Measurements from ENCODE around the gene SMYD3. TPM values are rescaled to one million over a fixed set of nuclear protein-coding genes. Genes with fewer than 3 reads are reported as not detected.

Gene SMYD3
- total and polyA plus RNA-seq, 9 of the 15 experiments (the other 6 are each of a cell fraction or from before 2014, with no cell fraction given): 128 to 440 (median 197) TPM

GRCh38 chr1:246020211-246020954 lies 486.7 kb downstream of the SMYD3 start (continued):
- 0 out of 2 replicates have a peak, but pooled peaks have one; percentile 11 for TF ChIP-seq ATF3 (IDR thresholded peaks at IDR 0.05)
- TF ChIP-seq ATF3 (CRISPR knock-in tag; conservative IDR thresholded peaks at IDR 0.05): no peak
- no peak for TF ChIP-seq SAFB (IDR thresholded peaks at IDR 0.05; ENCODE audit: borderline replicate concordance, low read depth, low read length)
- TF ChIP-seq FOXM1 (IDR thresholded peaks at IDR 0.05; ENCODE audit: low read depth): no peak
- TF ChIP-seq FOXM1 (CRISPR knock-in tag; IDR thresholded peaks at IDR 0.05; ENCODE audit: low read depth): no peak
- TF ChIP-seq ZBTB8A (IDR thresholded peaks at IDR 0.05; ENCODE audit: partially characterized antibody): no peak
- TF ChIP-seq KAT7 (CRISPR knock-in tag; IDR thresholded peaks at IDR 0.05; ENCODE audit: borderline replicate concordance): no peak
- TF ChIP-seq MAFG (tag; conservative IDR thresholded peaks at IDR 0.05): no peak

GRCh38 chr1:246018146-246018545 lies 488.9 kb downstream of the SMYD3 start:
- no peaks in the 10 kb centered on the region for H3K9me1 ChIP-seq (ENCODE audit: control insufficient read depth, insufficient read depth, low read length)
- FAIRE-seq: no peak
- TF ChIP-seq MAX (CRISPR knock-in tag; IDR thresholded peaks at IDR 0.05) (no peak), CBX8 (IDR thresholded peaks at IDR 0.05; ENCODE audit: borderline replicate concordance, extremely low read depth, low read depth, low read length, poor library complexity, severe bottlenecking) (no peak), TCF7L2 (IDR thresholded peaks at IDR 0.05; ENCODE audit: low read depth, low read length) (no peak)

More at GRCh38 chr1:246018146-246018545, 488.9 kb downstream of the SMYD3 start:
- H2AFZ ChIP-seq (ENCODE audit: low read depth, low read length): no peak overlapping the region
- no peak for ATAC-seq
- H3K4me1 ChIP-seq (replicated peaks in 1 of 2; ENCODE audit: control insufficient read depth in 2 of 2, insufficient read depth in 2 of 2, low read length in 2 of 2): no peaks in the 10 kb centered on the region
- in situ Hi-C loops (cut with MboI) (loop anchor here (25.0 kb wide), 1 partner anchor 269 kb away; no protein-coding TSS in a partner anchor), intact Hi-C loops (cut with micrococcal nuclease) (loop anchor here (10.0 kb wide), 1 partner anchor 737 kb away; no protein-coding TSS in a partner anchor)
- H3K27me3 ChIP-seq (ENCODE audit: control insufficient read depth in 2 of 2, insufficient read depth in 2 of 2, low read length in 2 of 2): no peaks in the 10 kb centered on the region
- whole genome bisulfite sequencing (ENCODE audit: insufficient coverage, low coverage, missing lambda C conversion rate): 54% methylated on average over 4 of the region's 4 CpGs
- no peak overlapping the region for H3K9ac ChIP-seq (ENCODE audit: insufficient read depth in 1 of 2, low read depth in 2 of 2, low read length in 2 of 2)
- H3K36me3 ChIP-seq (ENCODE audit: control insufficient read depth, insufficient read depth, low read length): no peaks in the 10 kb centered on the region
- no peak overlapping the region for H3K4me2 ChIP-seq (ENCODE audit: insufficient read depth, low read length)
- POLR2A ChIA-PET: interaction anchor here (0.8 kb wide), 1 partner anchor 13 kb away, joined by 3 read pairs; no protein-coding TSS in a partner anchor
- no peaks in the 10 kb centered on the region for H4K20me1 ChIP-seq (replicated peaks; ENCODE audit: control insufficient read depth, insufficient read depth, low read length)
- BruUV-seq (replicated peaks): no TSS peak
- DNase-seq (ENCODE audit: extremely low read depth in 1 of 4, low spot score in 3 of 4): no peak
- no peak overlapping the region for H3K27ac ChIP-seq (ENCODE audit: extremely low read depth, low read depth, low read length)
- no peak overlapping the region for H3K4me3 ChIP-seq
- no peaks in the 10 kb centered on the region for H3K79me2 ChIP-seq (ENCODE audit: control insufficient read depth, insufficient read depth, low read length)
- H3K9me3 ChIP-seq (replicated peaks; ENCODE audit: control insufficient read depth, insufficient read depth, low read depth, low read length): no peaks in the 10 kb centered on the region
- CTCF ChIA-PET (ENCODE audit: low intra/inter-chr PET ratio): no interaction called here

Data from K562 (cell line).